GM12892 (cell line): ENCODE results near the gene GJB3.

Source experiments
- POLR2A ChIP-seq: IDR thresholded peaks from 2 replicates; pipeline ENCODE4 v1.6.1; 2011; ENCODE audit warnings: low read depth, low read length, control low read depth
- TAF1 ChIP-seq: IDR thresholded peaks from 2 replicates; pipeline ENCODE4 v1.6.1; 2011; ENCODE audit warnings: low read depth, mild to moderate bottlenecking, control low read depth, low read length, borderline replicate concordance

- TF ChIP-seq TAF1 (no peak), POLR2A (no peak)
Observed at GRCh38 chr1:34786521-34787325, 5.7 kb downstream of the GJB3 start.
